Sigmoid colon (tissue), 4 donors: ENCODE data around the gene STARD13.

Experiments
- EP300 ChIP-seq, 4 donors: sonication (generic); formaldehyde crosslinking; IDR thresholded peaks; one replicate each; pipeline ENCODE4 v1.6.1; 2017; ENCODE audit warnings: antibody characterized with exemption in 4 of 4
- POLR2A ChIP-seq, 2 donors: fragments of 450-650 bp; IDR thresholded peaks; one replicate each; pipeline ENCODE4 v1.6.1; 2016; ENCODE audit warnings: antibody characterized with exemption in 2 of 2, mild to moderate bottlenecking in 2 of 2, moderate library complexity in 2 of 2
- POLR2AphosphoS5 ChIP-seq, 4 donors: sonication (generic); formaldehyde crosslinking; IDR thresholded peaks; one replicate each; pipeline ENCODE4 v1.6.1; 2017; ENCODE audit warnings: antibody characterized with exemption in 4 of 4
- TF ChIP-seq, protein P1 (sequence below), 4 experiments: fragments of 450-650 bp in 3 of 4; fragments of 200-600 bp in 1 of 4; IDR thresholded peaks; one replicate each; pipeline ENCODE4 v1.5.1; 2016 to 2019; ENCODE audit warnings: antibody characterized with exemption in 4 of 4, mild to moderate bottlenecking in 3 of 4, moderate library complexity in 2 of 4

DNA sequence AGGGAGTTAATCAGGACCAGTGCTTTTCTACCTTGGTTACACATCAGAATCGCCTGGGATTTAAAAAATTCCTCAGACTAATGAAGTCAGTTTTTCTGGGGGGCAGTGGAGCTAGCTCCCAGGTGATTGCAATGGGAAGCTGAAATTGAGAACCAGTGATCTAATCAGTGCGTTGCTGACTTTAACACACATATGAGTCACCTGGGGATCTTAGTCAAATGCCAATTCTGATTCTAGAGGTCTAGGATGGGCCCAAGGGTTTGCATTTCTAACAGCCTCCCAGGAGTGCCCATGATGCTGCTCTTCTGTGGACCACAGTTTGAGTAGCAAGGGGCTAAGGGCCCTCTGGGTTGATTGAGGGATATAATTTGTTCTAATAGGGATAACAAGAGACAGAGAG, 214.8 kb downstream of the STARD13 start:
- TF ChIP-seq, protein P1, sequence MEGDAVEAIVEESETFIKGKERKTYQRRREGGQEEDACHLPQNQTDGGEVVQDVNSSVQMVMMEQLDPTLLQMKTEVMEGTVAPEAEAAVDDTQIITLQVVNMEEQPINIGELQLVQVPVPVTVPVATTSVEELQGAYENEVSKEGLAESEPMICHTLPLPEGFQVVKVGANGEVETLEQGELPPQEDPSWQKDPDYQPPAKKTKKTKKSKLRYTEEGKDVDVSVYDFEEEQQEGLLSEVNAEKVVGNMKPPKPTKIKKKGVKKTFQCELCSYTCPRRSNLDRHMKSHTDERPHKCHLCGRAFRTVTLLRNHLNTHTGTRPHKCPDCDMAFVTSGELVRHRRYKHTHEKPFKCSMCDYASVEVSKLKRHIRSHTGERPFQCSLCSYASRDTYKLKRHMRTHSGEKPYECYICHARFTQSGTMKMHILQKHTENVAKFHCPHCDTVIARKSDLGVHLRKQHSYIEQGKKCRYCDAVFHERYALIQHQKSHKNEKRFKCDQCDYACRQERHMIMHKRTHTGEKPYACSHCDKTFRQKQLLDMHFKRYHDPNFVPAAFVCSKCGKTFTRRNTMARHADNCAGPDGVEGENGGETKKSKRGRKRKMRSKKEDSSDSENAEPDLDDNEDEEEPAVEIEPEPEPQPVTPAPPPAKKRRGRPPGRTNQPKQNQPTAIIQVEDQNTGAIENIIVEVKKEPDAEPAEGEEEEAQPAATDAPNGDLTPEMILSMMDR (IDR thresholded peaks at IDR 0.05): no peak
- no peak for TF ChIP-seq POLR2AphosphoS5 (IDR thresholded peaks at IDR 0.05)
- TF ChIP-seq POLR2A (IDR thresholded peaks at IDR 0.05): no peak
- TF ChIP-seq EP300 (IDR thresholded peaks at IDR 0.05): no peak
